Ishikawa (cell line): Measurements from ENCODE around the gene NDUFAF8.

Experiments
- CEBPB ChIP-seq: IDR thresholded peaks from 2 replicates; pipeline ENCODE4 v1.6.1; 2012
- CREB1 ChIP-seq: IDR thresholded peaks from 2 replicates; pipeline ENCODE4 v1.6.1; 2012; ENCODE audit warnings: low read depth
- EGR1 ChIP-seq: IDR thresholded peaks from 2 replicates; pipeline ENCODE4 v1.6.1; 2012
- EP300 ChIP-seq: IDR thresholded peaks from 2 replicates; pipeline ENCODE4 v1.6.1; 2012; ENCODE audit warnings: borderline replicate concordance
- FOXM1 ChIP-seq: IDR thresholded peaks from 2 replicates; pipeline ENCODE4 v1.6.1; 2012; ENCODE audit warnings: low read depth, borderline replicate concordance
- NFIC ChIP-seq: IDR thresholded peaks from 2 replicates; pipeline ENCODE4 v1.6.1; 2012
- RAD21 ChIP-seq: IDR thresholded peaks from 2 replicates; pipeline ENCODE4 v1.6.1; 2012; ENCODE audit warnings: low read depth
- TAF1 ChIP-seq: IDR thresholded peaks from 2 replicates; pipeline ENCODE4 v1.6.1; 2012; ENCODE audit warnings: low read depth, mild to moderate bottlenecking
- TCF12 ChIP-seq: IDR thresholded peaks from 2 replicates; pipeline ENCODE4 v1.6.1; 2012; ENCODE audit warnings: low read depth
- TEAD4 ChIP-seq: IDR thresholded peaks from 2 replicates; pipeline ENCODE4 v1.6.1; 2012
- YY1 ChIP-seq: IDR thresholded peaks from 2 replicates; pipeline ENCODE4 v1.6.1; 2012; ENCODE audit warnings: low read depth
- ZBTB7A ChIP-seq: IDR thresholded peaks from 2 replicates; pipeline ENCODE4 v1.6.1; 2012; ENCODE audit warnings: low read depth
- TF ChIP-seq, protein P1 (sequence below): IDR thresholded peaks from 2 replicates; pipeline ENCODE4 v1.6.1; 2012; ENCODE audit warnings: low read depth, mild to moderate bottlenecking
- TF ChIP-seq, protein P2 (sequence below): IDR thresholded peaks from 2 replicates; pipeline ENCODE4 v1.6.1; 2012
- TF ChIP-seq, protein P3 (sequence below): IDR thresholded peaks from 2 replicates; pipeline ENCODE4 v1.6.1; 2012

Gene NDUFAF8

DNA sequence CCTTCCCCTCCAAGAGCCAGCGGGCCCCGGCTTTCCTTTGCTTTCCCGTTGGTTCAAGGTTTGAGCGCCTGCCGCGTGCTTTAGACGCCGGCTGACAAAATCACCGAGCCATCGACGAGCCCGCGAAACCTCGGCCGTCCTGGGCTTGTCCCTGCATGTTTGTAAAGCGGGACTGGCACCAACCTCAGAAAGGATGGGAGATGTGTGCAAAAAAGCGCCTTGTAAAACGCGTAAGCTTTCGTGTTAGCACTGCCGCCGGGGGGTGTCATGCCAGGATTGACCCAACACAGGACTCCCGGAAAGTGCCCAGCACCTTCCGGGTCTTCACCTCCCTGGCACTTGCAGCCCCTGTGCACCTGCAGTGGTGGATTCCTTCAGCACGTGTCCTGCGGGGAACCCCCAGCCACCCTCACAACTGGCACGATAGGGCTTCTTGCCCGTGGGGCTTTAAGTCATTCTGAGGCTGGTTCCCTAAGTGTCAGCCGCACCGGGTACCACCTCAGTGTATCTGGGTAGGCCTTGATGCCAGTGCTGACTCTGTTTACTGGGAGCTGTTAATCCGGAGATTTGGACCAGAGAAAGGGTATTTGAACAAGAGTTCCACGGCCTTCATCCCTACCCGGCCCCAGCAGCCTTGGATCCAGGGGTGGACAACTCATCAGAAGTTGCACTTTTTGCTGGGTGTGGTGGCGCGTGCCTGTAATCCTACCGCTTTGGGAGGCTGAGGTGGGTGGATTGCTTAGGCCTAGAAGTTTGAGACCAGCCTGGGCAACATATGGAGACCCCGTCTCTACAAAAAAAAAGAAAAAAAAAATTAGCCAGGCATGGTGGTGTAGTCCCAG is 817 bp downstream of the NDUFAF8 start:
- TF ChIP-seq EP300: no peak
- no peak for TF ChIP-seq TAF1
- TF ChIP-seq CEBPB: no peak
- TF ChIP-seq TCF12: no peak
- no peak for TF ChIP-seq CREB1
- no peak for TF ChIP-seq FOXM1
- TF ChIP-seq, protein P1, sequence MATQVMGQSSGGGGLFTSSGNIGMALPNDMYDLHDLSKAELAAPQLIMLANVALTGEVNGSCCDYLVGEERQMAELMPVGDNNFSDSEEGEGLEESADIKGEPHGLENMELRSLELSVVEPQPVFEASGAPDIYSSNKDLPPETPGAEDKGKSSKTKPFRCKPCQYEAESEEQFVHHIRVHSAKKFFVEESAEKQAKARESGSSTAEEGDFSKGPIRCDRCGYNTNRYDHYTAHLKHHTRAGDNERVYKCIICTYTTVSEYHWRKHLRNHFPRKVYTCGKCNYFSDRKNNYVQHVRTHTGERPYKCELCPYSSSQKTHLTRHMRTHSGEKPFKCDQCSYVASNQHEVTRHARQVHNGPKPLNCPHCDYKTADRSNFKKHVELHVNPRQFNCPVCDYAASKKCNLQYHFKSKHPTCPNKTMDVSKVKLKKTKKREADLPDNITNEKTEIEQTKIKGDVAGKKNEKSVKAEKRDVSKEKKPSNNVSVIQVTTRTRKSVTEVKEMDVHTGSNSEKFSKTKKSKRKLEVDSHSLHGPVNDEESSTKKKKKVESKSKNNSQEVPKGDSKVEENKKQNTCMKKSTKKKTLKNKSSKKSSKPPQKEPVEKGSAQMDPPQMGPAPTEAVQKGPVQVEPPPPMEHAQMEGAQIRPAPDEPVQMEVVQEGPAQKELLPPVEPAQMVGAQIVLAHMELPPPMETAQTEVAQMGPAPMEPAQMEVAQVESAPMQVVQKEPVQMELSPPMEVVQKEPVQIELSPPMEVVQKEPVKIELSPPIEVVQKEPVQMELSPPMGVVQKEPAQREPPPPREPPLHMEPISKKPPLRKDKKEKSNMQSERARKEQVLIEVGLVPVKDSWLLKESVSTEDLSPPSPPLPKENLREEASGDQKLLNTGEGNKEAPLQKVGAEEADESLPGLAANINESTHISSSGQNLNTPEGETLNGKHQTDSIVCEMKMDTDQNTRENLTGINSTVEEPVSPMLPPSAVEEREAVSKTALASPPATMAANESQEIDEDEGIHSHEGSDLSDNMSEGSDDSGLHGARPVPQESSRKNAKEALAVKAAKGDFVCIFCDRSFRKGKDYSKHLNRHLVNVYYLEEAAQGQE: no peak
- no peak for TF ChIP-seq TEAD4
- TF ChIP-seq, protein P2, sequence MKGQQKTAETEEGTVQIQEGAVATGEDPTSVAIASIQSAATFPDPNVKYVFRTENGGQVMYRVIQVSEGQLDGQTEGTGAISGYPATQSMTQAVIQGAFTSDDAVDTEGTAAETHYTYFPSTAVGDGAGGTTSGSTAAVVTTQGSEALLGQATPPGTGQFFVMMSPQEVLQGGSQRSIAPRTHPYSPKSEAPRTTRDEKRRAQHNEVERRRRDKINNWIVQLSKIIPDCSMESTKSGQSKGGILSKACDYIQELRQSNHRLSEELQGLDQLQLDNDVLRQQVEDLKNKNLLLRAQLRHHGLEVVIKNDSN: no peak
- no peak for TF ChIP-seq YY1
- peak; percentile 49; the same call in 1 of the 2 replicates for TF ChIP-seq ZBTB7A
- TF ChIP-seq, protein P3, sequence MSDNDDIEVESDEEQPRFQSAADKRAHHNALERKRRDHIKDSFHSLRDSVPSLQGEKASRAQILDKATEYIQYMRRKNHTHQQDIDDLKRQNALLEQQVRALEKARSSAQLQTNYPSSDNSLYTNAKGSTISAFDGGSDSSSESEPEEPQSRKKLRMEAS: peak; percentile 37; the same call in 1 of the 2 replicates
- no peak for TF ChIP-seq EGR1
- no peak for TF ChIP-seq NFIC
- TF ChIP-seq RAD21: no peak

DNA sequence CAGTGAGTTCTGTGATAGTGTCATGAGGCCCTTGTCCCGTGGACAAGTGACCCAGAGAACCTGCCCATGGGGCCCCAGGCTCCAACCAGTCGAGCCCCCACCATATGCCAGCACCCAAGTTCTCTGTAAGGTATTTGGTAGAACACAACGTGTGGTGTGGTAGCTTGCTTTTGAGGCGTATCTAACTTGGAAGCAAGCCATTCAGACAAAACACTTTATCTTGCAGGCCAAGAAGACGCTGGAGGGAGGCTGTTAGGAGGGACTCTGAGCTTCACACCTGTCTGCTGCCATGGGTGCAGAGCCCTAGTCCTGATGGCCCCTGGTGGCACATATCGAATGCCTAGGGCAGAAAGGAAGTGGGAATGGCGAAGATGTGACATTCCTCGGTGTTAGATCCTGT is 1.6 kb downstream of the NDUFAF8 start:
- no peak for TF ChIP-seq CREB1
- TF ChIP-seq YY1: no peak
- no peak for TF ChIP-seq TEAD4
- TF ChIP-seq NFIC: no peak
- TF ChIP-seq FOXM1: no peak
- TF ChIP-seq TAF1: no peak
- TF ChIP-seq ZBTB7A: no peak
- TF ChIP-seq, protein P2: no peak
- TF ChIP-seq RAD21: no peak

DNA sequence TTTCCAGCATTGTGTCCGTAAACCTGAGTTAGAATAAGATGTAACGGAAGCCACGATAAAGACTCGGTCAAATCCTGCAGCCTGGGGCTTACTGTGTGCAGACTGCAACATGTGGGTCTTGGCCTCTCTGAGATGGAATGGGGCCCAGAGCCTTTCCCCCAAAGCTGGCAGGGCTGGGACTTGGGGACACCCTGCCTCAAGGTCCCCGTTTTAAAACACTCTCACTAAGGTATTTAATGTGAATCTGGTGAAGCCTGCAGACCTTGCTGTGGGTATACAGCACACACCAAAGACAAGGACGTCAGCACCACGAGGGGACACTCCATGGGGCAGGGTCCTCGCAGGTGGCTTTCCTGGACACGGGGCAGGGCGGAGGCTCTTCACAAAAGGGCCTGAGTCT is 2.1 kb downstream of the NDUFAF8 start:
- TF ChIP-seq NFIC: no peak
- no peak for TF ChIP-seq FOXM1
- TF ChIP-seq, protein P1: no peak
- TF ChIP-seq TCF12: no peak
- no peak for TF ChIP-seq TEAD4
- TF ChIP-seq TAF1: no peak
- TF ChIP-seq EP300: no peak
- TF ChIP-seq YY1: no peak
- no peak for TF ChIP-seq RAD21
- no peak for TF ChIP-seq ZBTB7A
- TF ChIP-seq, protein P2: no peak
- TF ChIP-seq, protein P3: no peak
- TF ChIP-seq CEBPB: no peak
- TF ChIP-seq EGR1: no peak
- no peak for TF ChIP-seq CREB1

DNA sequence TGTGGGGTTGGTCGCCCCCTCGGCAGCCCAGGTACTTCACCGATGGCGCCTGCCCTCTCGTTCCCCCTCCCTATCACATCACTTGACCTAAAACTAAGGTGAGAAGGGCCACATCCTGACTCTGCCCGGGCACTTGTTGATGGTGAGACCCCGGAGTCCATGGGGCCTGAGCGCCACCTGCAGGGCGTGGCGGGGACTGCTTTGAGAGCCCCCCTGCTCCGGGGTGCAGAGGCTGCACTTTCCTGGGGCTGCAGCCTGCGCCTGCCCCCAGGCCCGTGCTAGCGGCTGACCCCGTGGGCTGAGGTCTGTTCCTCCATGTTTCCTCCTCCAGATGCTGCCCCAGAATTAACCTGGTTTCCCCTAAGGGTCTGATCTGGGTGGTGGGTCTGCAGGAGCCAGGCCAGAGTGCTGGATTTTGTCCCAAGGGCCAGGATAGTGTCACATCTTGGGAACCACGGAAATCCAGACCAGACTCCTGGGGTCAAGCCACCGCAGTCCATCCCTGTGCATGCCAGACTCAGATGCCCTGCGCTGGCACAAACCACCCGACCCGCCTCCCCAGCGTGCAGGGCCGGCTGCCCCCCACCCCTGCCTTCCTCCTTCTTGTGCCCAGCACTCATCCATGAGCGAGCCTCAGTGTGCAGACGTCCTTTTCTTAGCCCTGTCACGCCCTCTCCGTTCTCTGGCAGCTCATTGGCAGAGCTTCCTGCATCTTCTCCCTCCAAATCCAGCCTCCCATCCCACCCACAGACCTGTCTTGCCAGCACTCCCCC is 2.7 kb downstream of the NDUFAF8 start:
- TF ChIP-seq, protein P3: no peak
- TF ChIP-seq FOXM1 (no peak), RAD21 (peak; percentile 59; the same call in 1 of the 2 replicates), CREB1 (no peak)
